Caco-2 (cell line): Measurements from ENCODE around the gene C20orf173. TPM values are rescaled to one million over a fixed set of nuclear protein-coding genes. Genes with fewer than 3 reads are reported as not detected.
"Not testable (repeated sequence)": the region's sequence is repeated elsewhere in the genome, so short reads cannot be mapped to it uniquely, and the experiment has no call there.

Experiments used
- BruUV-seq: library from RNA; stranded (reverse); fragments of 400-500 nt; replicated peaks from 2 replicates; lab custom pipeline; 2021; lab: Mats Ljungman, UMichigan
- CTCF ChIA-PET: fragments of 300-600 bp; sonication (Branson Sonifier 250); formaldehyde crosslinking; loops from one replicate; lab custom pipeline; 2022; ENCODE audit warnings: antibody characterized with exemption; lab: Charles Lee
- POLR2A ChIA-PET: fragments of 300-600 bp; sonication (Branson Sonifier 250); formaldehyde crosslinking; loops from one replicate; lab custom pipeline; 2022; ENCODE audit warnings: antibody characterized with exemption; lab: Charles Lee
- DNase-seq, 2 experiments: peaks; one replicate each; pipeline versions ENCODE4 v3.0.0 to v3.0.0-alpha.2; 2020 to 2022
- H3K27me3 ChIP-seq: replicated peaks from 2 replicates; pipeline ENCODE4 v1.6.0; 2011; ENCODE audit warnings: low read length; ENCODE audit not compliant: control insufficient read depth, insufficient read depth
- H3K36me3 ChIP-seq: 2 replicates; pipeline ENCODE4 v1.5.1; 2011; ENCODE audit warnings: low read length; ENCODE audit not compliant: control insufficient read depth, insufficient read depth
- H3K4me1 ChIP-seq: fragments of 250-450 bp; sonication (Bioruptor Pico); 2 replicates; pipeline ENCODE4 v1.5.1; 2020; ENCODE audit warnings: mild to moderate bottlenecking
- H3K4me3 ChIP-seq: 2 replicates; pipeline ENCODE4 v1.5.1; 2011; ENCODE audit warnings: low read depth, mild to moderate bottlenecking, control low read depth, low read length
- H3K9me3 ChIP-seq: fragments of 250-450 bp; sonication (Bioruptor Pico); 2 replicates; pipeline ENCODE4 v1.5.1; 2020; ENCODE audit warnings: mild to moderate bottlenecking, moderate library complexity
- H3K27ac Mint-ChIP-seq: one replicate; pipeline ENCODE4 v1.8.0; 2022; ENCODE audit warnings: mixed read lengths; ENCODE audit not compliant: unreplicated experiment
- H3K27me3 Mint-ChIP-seq: one replicate; pipeline ENCODE4 v1.8.0; 2022; ENCODE audit warnings: mixed read lengths; ENCODE audit not compliant: insufficient read depth, unreplicated experiment
- H3K36me3 Mint-ChIP-seq: one replicate; pipeline ENCODE4 v1.8.0; 2022; ENCODE audit warnings: mild to moderate bottlenecking, mixed read lengths; ENCODE audit not compliant: insufficient read depth, unreplicated experiment
- H3K4me1 Mint-ChIP-seq: one replicate; pipeline ENCODE4 v1.8.0; 2022; ENCODE audit warnings: low read depth, mixed read lengths; ENCODE audit not compliant: unreplicated experiment
- H3K4me3 Mint-ChIP-seq: one replicate; pipeline ENCODE4 v1.8.0; 2022; ENCODE audit warnings: mild to moderate bottlenecking, moderate library complexity, mixed read lengths; ENCODE audit not compliant: unreplicated experiment
- H3K9me3 Mint-ChIP-seq: one replicate; pipeline ENCODE4 v1.8.0; 2022; ENCODE audit warnings: mixed read lengths; ENCODE audit not compliant: unreplicated experiment
- CTCF ChIP-seq, 2 experiments: fragments of 200-600 bp in 1 of 2; IDR thresholded peaks; 1 replicate in 1 of 2; 2 replicates in 1 of 2; pipeline versions ENCODE4 v1.5.1 to v1.8.0; 2011 to 2022; ENCODE audit warnings: antibody characterized with exemption in 1 of 2, control low read depth in 1 of 2, inconsistent platforms in 1 of 2, low read depth in 1 of 2, low read length in 1 of 2, mild to moderate bottlenecking in 1 of 2, moderate library complexity in 1 of 2; ENCODE audit not compliant: insufficient read depth in 1 of 2, severe bottlenecking in 1 of 2, unreplicated experiment in 1 of 2
- intact Hi-C: fragments of 100-400 bp; cut with micrococcal nuclease; formaldehyde crosslinking; loops from one replicate; pipeline ENCODE4 v1.10.0; 2022; ENCODE audit not compliant: unreplicated experiment
- total RNA-seq: library from RNA; stranded (reverse); gene quantifications from 2 replicates; pipeline ENCODE4 v1.2.3, GENCODE V29; 2022

C20orf173 gene
- total RNA-seq, 1 experiment from 2014 or later = not detected

GRCh38 chr20:35525639-35526038 is 3.8 kb downstream of the C20orf173 start:
- ChIA-PET CTCF (interaction anchor here (0.8 to 1.0 kb wide), 2 partner anchors 14 to 94 kb away, joined by 3 to 4 read pairs; no protein-coding TSS in a partner anchor), POLR2A (no interaction called here)
- Mint-ChIP-seq H3K4me1 (no peaks in the 10 kb centered on the region), H3K4me3 (no peak overlapping the region), H3K36me3 (peaks cover 6% of the 10 kb centered on the region), H3K27ac (no peak overlapping the region), H3K9me3 (no peaks in the 10 kb centered on the region), H3K27me3 (no peaks in the 10 kb centered on the region)
- no peaks in the 10 kb centered on the region for H3K9me3 ChIP-seq
- BruUV-seq = no TSS peak
- no peak for TF ChIP-seq CTCF (IDR thresholded peaks at IDR 0.05; ENCODE audit: insufficient read depth in 1 of 2, low read depth in 1 of 2, low read length in 1 of 2, severe bottlenecking in 1 of 2, unreplicated experiment in 1 of 2)
- no peak for DNase-seq
- no peaks in the 10 kb centered on the region for H3K4me1 ChIP-seq
- intact Hi-C loops = no loop called here
- H3K36me3 ChIP-seq = no peaks in the 10 kb centered on the region
- H3K27me3 ChIP-seq = no peaks in the 10 kb centered on the region
- H3K4me3 ChIP-seq = no peak overlapping the region

DNA sequence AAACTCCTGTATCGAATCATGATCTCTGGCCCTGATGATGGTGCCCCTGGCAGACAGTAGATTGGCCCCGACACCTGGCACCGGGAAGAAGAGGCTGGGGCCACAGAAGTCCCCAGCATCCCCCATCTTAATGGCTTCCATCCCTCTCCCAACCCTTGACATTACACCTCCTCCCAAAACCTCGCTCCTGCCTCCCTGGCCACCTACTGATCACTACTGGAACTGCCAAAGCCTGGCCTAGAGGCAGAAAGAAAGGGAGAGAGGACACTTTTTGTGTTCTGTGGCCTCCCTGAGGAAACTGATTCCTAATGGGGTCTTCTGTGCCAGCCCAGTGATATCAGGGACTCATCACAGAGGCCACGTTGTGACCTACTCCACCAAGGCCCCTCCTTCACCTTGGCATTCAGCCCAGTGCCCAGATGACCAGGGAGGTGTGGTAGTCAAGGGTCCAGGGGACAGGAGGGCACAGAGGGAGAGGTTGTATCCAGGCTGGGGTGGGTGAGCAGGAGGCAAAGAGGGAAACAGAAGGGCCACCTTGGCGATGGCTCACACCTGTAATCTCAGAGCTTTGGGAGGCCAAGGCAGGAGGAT is 6.1 kb downstream of the C20orf173 start:
- DNase-seq = peak in 1 of 2 experiments; percentile 77
- CTCF ChIA-PET = no interaction called here
- POLR2A ChIA-PET = no interaction called here
- no peaks in the 10 kb centered on the region for H3K4me1 Mint-ChIP-seq
- Histone ChIP-seq H3K27me3 (no peaks in the 10 kb centered on the region), H3K9me3 (no peaks in the 10 kb centered on the region), H3K4me1 (no peaks in the 10 kb centered on the region), H3K36me3 (no peaks in the 10 kb centered on the region), H3K4me3 (no peak overlapping the region)
- H3K27me3 Mint-ChIP-seq = no peaks in the 10 kb centered on the region
- no peak overlapping the region for H3K4me3 Mint-ChIP-seq
- H3K36me3 Mint-ChIP-seq = peaks cover 6% of the 10 kb centered on the region
- no TSS peak for BruUV-seq
- TF ChIP-seq CTCF (IDR thresholded peaks at IDR 0.05; ENCODE audit: insufficient read depth in 1 of 2, low read depth in 1 of 2, low read length in 1 of 2, severe bottlenecking in 1 of 2, unreplicated experiment in 1 of 2) = peak; percentile 86 to 90
- intact Hi-C loops = loop anchor here (1.0 kb wide), 1 partner anchor 60 kb away; no protein-coding TSS in a partner anchor
- no peak overlapping the region for H3K27ac Mint-ChIP-seq
- H3K9me3 Mint-ChIP-seq = no peaks in the 10 kb centered on the region

- Mint-ChIP-seq H3K36me3 (peaks cover 6% of the 10 kb centered on the region), H3K27ac (no peak overlapping the region), H3K4me1 (no peaks in the 10 kb centered on the region), H3K27me3 (no peaks in the 10 kb centered on the region), H3K9me3 (no peaks in the 10 kb centered on the region), H3K4me3 (no peak overlapping the region)
- Histone ChIP-seq H3K36me3 (no peaks in the 10 kb centered on the region), H3K27me3 (no peaks in the 10 kb centered on the region), H3K4me3 (no peak overlapping the region), H3K9me3 (no peaks in the 10 kb centered on the region), H3K4me1 (no peaks in the 10 kb centered on the region)
- no peak for DNase-seq
- CTCF ChIA-PET = no interaction called here
- BruUV-seq = no TSS peak
- intact Hi-C loops = no loop called here
- POLR2A ChIA-PET = interaction anchor here (0.7 kb wide), 1 partner anchor 189 kb away, joined by 19 read pairs; no protein-coding TSS in a partner anchor
- no peak for TF ChIP-seq CTCF (IDR thresholded peaks at IDR 0.05; ENCODE audit: insufficient read depth in 1 of 2, low read depth in 1 of 2, low read length in 1 of 2, severe bottlenecking in 1 of 2, unreplicated experiment in 1 of 2)
These were observed 10.5 kb downstream of the C20orf173 start for GRCh38 chr20:35518955-35519354.

- CTCF ChIA-PET = interaction anchor here (1.5 kb wide), 1 partner anchor 98 kb away, joined by 7 read pairs; the partner anchor contains the start of gene SPAG4
- BruUV-seq, H3K27me3 Mint-ChIP-seq, H3K27ac Mint-ChIP-seq, H3K36me3 ChIP-seq, H3K27me3 ChIP-seq, H3K4me3 Mint-ChIP-seq, POLR2A ChIA-PET, H3K36me3 Mint-ChIP-seq, H3K9me3 Mint-ChIP-seq, DNase-seq, intact Hi-C loops, H3K4me1 Mint-ChIP-seq, H3K4me3 ChIP-seq, H3K9me3 ChIP-seq, H3K4me1 ChIP-seq: not testable (repeated sequence)
These were observed 11.7 kb downstream of the C20orf173 start for GRCh38 chr20:35517767-35518166.
